LNCAP (cell line): ENCODE data around the gene TMEM107.

Experiments
- TF ChIP-seq, protein P1 (sequence below): fragments of 450-650 bp; IDR thresholded peaks from 2 replicates; pipeline ENCODE4 v1.5.1; 2017; ENCODE audit warnings: mild to moderate bottlenecking

The TMEM107 gene

DNA sequence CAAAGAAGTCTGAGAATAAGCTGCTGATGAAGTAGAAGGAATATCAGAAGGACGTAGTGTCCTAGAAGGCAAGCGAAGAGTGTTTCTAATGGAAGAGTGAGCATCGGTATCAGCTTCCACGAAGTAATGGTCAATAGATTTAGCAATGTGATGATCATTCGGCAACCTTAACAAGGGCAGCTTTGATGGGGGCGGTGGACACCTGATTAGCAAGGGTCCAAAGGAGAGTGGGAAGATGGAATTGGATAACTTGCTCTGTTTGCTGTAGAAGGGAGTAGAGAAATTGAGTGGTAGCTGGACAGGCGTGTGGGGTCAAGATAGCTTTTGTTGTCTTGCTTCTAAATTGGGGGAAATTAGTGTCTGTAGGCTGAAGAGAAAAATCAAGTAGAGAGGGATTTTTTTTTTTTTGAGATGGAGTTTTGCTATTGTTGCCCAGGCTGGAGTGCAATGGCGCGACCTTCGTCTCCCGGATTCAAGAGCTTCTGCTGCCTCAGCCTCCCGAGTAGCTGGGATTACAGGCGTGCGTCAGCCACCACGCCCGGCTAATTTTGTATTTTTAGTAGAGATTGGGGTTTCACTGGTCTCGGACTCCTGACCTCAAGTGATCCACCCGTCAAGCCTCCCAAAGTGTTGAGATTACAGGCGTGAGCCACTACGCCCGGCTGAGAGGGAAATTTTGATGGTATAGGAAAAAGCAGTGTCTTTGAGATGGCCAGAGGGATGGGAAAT, 38.4 kb downstream of the TMEM107 start:
- TF ChIP-seq, protein P1, sequence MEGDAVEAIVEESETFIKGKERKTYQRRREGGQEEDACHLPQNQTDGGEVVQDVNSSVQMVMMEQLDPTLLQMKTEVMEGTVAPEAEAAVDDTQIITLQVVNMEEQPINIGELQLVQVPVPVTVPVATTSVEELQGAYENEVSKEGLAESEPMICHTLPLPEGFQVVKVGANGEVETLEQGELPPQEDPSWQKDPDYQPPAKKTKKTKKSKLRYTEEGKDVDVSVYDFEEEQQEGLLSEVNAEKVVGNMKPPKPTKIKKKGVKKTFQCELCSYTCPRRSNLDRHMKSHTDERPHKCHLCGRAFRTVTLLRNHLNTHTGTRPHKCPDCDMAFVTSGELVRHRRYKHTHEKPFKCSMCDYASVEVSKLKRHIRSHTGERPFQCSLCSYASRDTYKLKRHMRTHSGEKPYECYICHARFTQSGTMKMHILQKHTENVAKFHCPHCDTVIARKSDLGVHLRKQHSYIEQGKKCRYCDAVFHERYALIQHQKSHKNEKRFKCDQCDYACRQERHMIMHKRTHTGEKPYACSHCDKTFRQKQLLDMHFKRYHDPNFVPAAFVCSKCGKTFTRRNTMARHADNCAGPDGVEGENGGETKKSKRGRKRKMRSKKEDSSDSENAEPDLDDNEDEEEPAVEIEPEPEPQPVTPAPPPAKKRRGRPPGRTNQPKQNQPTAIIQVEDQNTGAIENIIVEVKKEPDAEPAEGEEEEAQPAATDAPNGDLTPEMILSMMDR: no peak

DNA sequence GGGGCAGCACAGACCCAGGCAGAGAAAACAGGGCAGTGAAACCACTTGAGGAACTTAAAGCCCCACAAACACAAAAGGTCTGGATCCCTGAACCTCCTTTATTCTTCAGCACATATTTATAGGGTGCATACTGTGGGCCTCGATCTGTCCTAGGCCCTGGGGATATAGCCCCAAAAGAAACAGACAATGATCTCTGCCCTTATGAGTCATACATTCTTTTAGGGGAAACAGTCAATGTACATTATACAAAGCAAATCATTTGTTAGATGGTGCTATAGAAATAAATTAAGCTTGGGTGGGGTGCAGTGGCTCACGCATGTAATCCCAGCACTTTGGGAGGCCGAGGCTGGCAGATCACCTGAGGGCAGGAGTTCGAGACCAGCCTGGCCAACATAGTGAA, 42.2 kb downstream of the TMEM107 start:
- TF ChIP-seq, protein P1: no peak

DNA sequence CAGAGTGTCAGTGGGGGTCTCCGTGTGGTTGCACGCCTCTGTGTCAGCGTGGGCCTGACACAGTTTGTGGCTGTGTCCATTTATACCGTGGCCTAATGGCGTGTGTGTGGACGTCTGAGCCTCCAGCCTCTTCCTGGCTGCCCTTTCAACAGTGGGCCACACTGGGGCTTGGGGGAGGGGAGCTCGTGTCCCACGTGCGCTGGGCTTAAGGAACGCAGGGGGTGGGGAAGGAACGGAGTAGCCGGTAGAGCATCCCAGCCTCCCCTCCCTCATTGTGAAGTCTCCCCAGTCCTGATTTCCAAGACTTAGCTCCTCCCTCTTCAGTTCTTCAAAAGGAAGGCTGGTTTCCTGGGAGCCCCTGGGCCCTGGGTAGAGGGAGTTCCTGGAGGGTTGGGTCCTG, 42.8 kb downstream of the TMEM107 start:
- TF ChIP-seq, protein P1: no peak

DNA sequence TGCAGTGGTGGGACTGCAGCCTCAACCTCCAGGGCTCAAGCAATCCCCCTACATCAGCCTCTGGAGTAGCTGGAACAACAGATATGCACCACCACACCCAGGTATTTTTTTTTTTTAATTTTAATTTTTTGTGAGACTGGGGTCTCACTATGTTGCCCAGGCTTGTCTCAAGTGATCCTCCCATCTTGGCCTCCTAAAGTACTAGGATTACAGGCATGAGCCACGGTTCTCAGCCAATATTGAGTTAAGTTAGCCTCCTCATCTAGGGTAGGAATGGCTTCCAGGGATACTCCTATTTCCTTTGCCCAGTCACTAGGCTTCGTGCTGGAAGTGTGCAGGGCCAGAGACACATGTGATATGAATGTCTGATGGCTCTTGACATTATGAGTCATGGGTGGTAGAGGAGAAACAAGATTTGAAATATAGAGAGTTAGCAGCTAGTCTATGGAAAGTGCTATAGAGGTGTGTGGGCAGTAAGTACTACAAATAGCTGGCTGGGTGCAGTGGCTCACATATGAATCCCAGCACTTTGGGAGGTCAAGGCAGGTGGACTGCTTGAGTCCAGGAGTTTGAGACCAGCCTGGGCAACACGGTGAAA, 44.2 kb downstream of the TMEM107 start:
- TF ChIP-seq, protein P1: no peak

DNA sequence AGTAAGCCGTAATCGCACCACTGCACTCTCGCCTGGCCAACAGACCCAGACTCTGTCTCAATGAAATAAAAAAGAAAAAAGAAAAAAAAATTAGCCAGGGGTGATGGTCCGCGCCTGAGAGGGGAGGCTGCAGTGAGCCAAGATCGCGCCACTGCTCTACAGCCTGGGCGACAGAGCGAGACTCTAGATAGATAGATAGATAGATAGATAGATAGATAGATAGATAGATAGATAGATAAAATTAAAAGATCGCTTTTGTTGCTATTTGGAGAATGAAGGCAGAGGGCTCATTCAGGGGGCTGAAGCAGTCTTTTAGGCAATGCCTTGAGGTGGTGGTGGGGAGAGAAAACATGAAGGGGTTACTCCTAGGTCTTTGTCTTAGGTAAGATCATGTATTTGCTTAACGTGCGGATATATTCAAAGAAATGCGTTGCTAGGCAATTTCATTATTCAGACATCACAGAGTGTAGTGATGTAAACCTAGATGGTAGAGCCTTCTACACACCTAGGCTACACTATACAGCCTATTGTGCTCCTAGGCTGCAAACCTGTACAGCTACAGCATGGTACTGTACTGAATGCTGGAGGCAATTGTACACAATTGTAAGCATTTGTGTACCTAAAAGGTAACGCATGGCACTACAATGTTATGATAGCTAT, 47.9 kb downstream of the TMEM107 start:
- TF ChIP-seq, protein P1: no peak

DNA sequence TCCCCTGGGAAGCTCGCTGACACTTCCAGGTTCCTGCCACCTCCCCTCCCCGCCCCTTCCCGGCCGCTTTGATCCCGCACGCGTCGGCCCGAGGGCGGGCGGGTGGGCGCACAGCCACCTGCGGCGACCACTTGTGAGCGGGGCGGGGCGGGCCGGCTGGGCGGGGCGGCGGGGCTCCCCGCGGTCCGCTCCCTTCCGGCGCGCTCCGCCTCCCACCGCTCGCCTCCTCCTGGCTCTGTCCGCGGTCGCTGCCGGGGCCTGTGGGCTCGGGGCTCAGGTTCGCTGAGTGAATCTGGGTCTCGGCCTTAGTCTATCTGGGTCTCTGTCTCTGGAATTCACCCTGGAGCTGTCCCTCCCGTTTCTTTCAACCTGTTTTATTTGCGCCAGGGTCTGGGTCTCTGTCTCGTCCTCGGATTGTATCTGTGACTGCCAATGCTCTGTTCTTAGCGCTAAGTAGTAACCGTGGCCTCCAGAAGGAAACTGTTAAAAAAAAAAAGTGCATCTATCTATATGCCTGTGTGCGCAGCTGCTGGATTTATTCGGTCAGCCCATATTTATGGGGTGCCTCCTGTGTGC, 49.6 kb downstream of the TMEM107 start:
- TF ChIP-seq, protein P1: no peak

DNA sequence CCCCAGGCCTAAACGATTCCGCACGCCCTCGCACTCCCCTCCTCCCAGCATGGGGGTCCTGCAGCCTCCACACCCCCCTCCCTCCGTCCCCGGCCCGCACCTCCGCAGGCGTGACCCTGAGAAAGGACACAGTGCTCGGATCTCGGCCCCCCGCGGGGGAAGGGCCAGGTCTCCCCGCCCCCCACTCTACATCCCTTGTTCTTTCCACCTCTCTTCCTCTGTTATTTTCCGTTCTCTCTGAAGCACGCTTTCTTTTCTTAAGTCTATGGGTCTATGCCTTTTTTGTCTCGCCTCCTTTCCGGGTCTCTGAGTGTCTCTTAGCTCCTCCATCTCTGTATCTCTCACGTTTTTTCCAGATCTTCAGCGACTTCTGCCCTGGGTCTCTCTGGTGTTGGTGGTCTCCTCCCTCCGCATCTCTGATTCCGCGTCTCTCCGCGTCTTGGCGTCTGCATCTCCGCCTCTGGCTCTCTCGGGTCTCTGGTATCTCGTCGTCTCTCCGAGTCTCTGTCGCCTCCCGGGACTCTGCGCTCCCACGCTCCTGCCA, 50.2 kb downstream of the TMEM107 start:
- TF ChIP-seq, protein P1: no peak
